PC-3 (cell line): ENCODE results near the gene CREB3L4. TPM values are rescaled to one million over a fixed set of nuclear protein-coding genes. Genes with fewer than 3 reads are reported as not detected.
A peak's percentile ranks its signal among the peaks of the same experiment; 100 is the strongest.

ENCODE experiments used
- ATAC-seq: fragments of 200-7000 bp; cut with Tn5 transposase; 2 replicates; pipeline ENCODE4 v1.9.1; 2020; ENCODE audit warnings: mild to moderate bottlenecking, moderate library complexity
- BruUV-seq: library from RNA; stranded (reverse); fragments of 400-500 nt; replicated peaks from 2 replicates; lab custom pipeline; 2021; lab: Mats Ljungman, UMichigan
- CTCF ChIA-PET: fragments of 300-600 bp; sonication (Branson Sonifier 250); formaldehyde crosslinking; loops from one replicate; lab custom pipeline; 2022; ENCODE audit warnings: antibody characterized with exemption; lab: Charles Lee
- POLR2A ChIA-PET: fragments of 300-600 bp; sonication (Branson Sonifier 250); formaldehyde crosslinking; loops from one replicate; lab custom pipeline; 2022; ENCODE audit warnings: antibody characterized with exemption; ENCODE audit not compliant: unreplicated experiment; lab: Charles Lee
- DNase-seq: peaks from one replicate; pipeline ENCODE4 v3.0.0-alpha.2; 2015
- H2AFZ ChIP-seq: fragments of 300-600 bp; sonication (generic); 2 replicates; pipeline ENCODE4 v1.6.0; 2016; ENCODE audit warnings: antibody characterized with exemption, low read length
- H3F3A ChIP-seq: fragments of 300-600 bp; sonication (generic); one replicate; pipeline ENCODE4 v1.6.0; 2017; ENCODE audit warnings: antibody characterized with exemption, low read length, control low read depth, mild to moderate bottlenecking; ENCODE audit not compliant: unreplicated experiment
- H3K27ac ChIP-seq: fragments of 300-600 bp; sonication (generic); 2 replicates; pipeline ENCODE4 v1.5.1; 2016; ENCODE audit warnings: mild to moderate bottlenecking, low read length
- H3K27me3 ChIP-seq: fragments of 300-600 bp; sonication (generic); 2 replicates; pipeline ENCODE4 v1.6.1; 2016; ENCODE audit warnings: low read length, mixed read lengths
- H3K36me3 ChIP-seq: fragments of 300-600 bp; sonication (generic); 2 replicates; pipeline ENCODE4 v1.6.1; 2016; ENCODE audit warnings: low read depth, mixed run types, low read length, mixed read lengths
- H3K4me1 ChIP-seq: fragments of 300-600 bp; sonication (generic); 2 replicates; pipeline ENCODE4 v1.5.1; 2016; ENCODE audit warnings: low read length; ENCODE audit not compliant: insufficient read depth
- H3K4me2 ChIP-seq: fragments of 300-600 bp; sonication (generic); 2 replicates; pipeline ENCODE4 v1.6.0; 2016; ENCODE audit warnings: low read length
- H3K4me3 ChIP-seq: fragments of 300-600 bp; sonication (generic); 2 replicates; pipeline ENCODE4 v1.5.1; 2016; ENCODE audit warnings: mild to moderate bottlenecking, low read length, mixed read lengths
- H3K79me2 ChIP-seq: fragments of 300-600 bp; sonication (generic); 2 replicates; pipeline ENCODE4 v1.6.1; 2017; ENCODE audit warnings: low read length, mixed read lengths
- H3K9ac ChIP-seq: fragments of 300-600 bp; sonication (generic); 2 replicates; pipeline ENCODE4 v1.6.0; 2016; ENCODE audit warnings: mild to moderate bottlenecking, low read length
- H3K9me2 ChIP-seq: fragments of 300-600 bp; sonication (generic); replicated peaks from 2 replicates; pipeline ENCODE4 v1.6.1; 2016; ENCODE audit warnings: mixed run types, low read length, mixed read lengths
- H3K9me3 ChIP-seq: fragments of 300-600 bp; sonication (generic); 2 replicates; pipeline ENCODE4 v1.6.1; 2016; ENCODE audit warnings: low read length, mixed read lengths
- H4K20me1 ChIP-seq: fragments of 300-600 bp; sonication (generic); 2 replicates; pipeline ENCODE4 v1.6.1; 2016; ENCODE audit warnings: low read length, mixed read lengths
- CTCF ChIP-seq: fragments of 300-600 bp; sonication (generic); conservative IDR thresholded peaks from 2 replicates; pipeline ENCODE4 v1.5.1; 2017; ENCODE audit warnings: antibody characterized with exemption, low read depth, mild to moderate bottlenecking, low read length
- EZH2 ChIP-seq: fragments of 300-600 bp; sonication (generic); IDR thresholded peaks from one replicate; pipeline ENCODE4 v1.6.1; 2017; ENCODE audit warnings: antibody characterized with exemption, mild to moderate bottlenecking, low read length; ENCODE audit not compliant: unreplicated experiment
- EZH2phosphoT487 ChIP-seq: fragments of 300-600 bp; sonication (generic); IDR thresholded peaks from 2 replicates; pipeline ENCODE4 v1.6.1; 2018; ENCODE audit warnings: mild to moderate bottlenecking, antibody characterized with exemption, low read length, borderline replicate concordance
- intact Hi-C: fragments of 100-400 bp; cut with micrococcal nuclease; formaldehyde crosslinking; loops from 2 replicates; pipeline ENCODE4 v1.9.0; 2023
- total RNA-seq: library from RNA; depleted of rRNA; stranded (reverse); fragments of >200 nt; gene quantifications from 2 replicates; pipeline ENCODE4 v1.2.3, GENCODE V29; 2014

The CREB3L4 gene
- total RNA-seq, 1 experiment from 2014 or later, result 28.7 TPM

GRCh38 chr1:153922076-153922971 lies 45.4 kb upstream of the CREB3L4 start:
- no TSS peak for BruUV-seq
- H3F3A ChIP-seq, result no peaks in the 10 kb centered on the region
- H3K36me3 ChIP-seq, result no peaks in the 10 kb centered on the region; the same call in 1 of the 2 replicates
- H3K79me2 ChIP-seq, result peaks cover 50% of the 10 kb centered on the region
- H3K4me1 ChIP-seq, result peaks cover 30% of the 10 kb centered on the region
- peaks cover 32% of the 10 kb centered on the region for H4K20me1 ChIP-seq
- peak; percentile 26 for ATAC-seq
- peak overlapping the region; percentile 91 for H2AFZ ChIP-seq
- peak overlapping the region; percentile 86 for H3K9ac ChIP-seq
- intact Hi-C loops, result loop anchor here (2.0 to 5.0 kb wide), 3 partner anchors 40 to 125 kb away; partner anchors contain the start of gene RAB13
- TF ChIP-seq CTCF (0 out of 2 replicates have a peak, but pooled peaks have one; percentile 10), EZH2phosphoT487 (no peak), EZH2 (no peak)
- H3K27ac ChIP-seq, result peak overlapping the region; percentile 44
- H3K9me3 ChIP-seq, result no peaks in the 10 kb centered on the region
- H3K9me2 ChIP-seq, result no peaks in the 10 kb centered on the region
- DNase-seq, result peak; percentile 67
- peak overlapping the region; percentile 97 for H3K4me3 ChIP-seq
- no peaks in the 10 kb centered on the region for H3K27me3 ChIP-seq
- peak overlapping the region; percentile 90 for H3K4me2 ChIP-seq
- POLR2A ChIA-PET, result interaction anchor here (1.2 kb wide), 1 partner anchor 45 kb away, joined by 4 read pairs; the partner anchor contains the start of gene CREB3L4
- CTCF ChIA-PET, result interaction anchor here (0.6 to 1.3 kb wide), 5 partner anchors 12 to 289 kb away, joined by 3 to 9 read pairs (median 4); partner anchors contain the start of gene DENND4B

- CTCF ChIA-PET, result interaction anchor here (0.6 to 1.3 kb wide), 5 partner anchors 23 to 290 kb away, joined by 3 to 9 read pairs (median 3); partner anchors contain the start of gene DENND4B
- Histone ChIP-seq H3F3A (no peaks in the 10 kb centered on the region), H3K4me3 (peak within 1 kb of the TSS; percentile 97), H3K79me2 (peaks cover 40% of the 10 kb centered on the region), H3K36me3 (no peaks in the 10 kb centered on the region; the same call in 1 of the 2 replicates), H3K9ac (peak within 1 kb of the TSS; percentile 86), H3K9me3 (no peaks in the 10 kb centered on the region), H3K4me2 (peak within 1 kb of the TSS; percentile 90), H3K9me2 (no peaks in the 10 kb centered on the region), H4K20me1 (peaks cover 26% of the 10 kb centered on the region), H3K27ac (peak within 1 kb of the TSS; percentile 58), H2AFZ (peak within 1 kb of the TSS; percentile 94), H3K4me1 (peaks cover 30% of the 10 kb centered on the region), H3K27me3 (no peaks in the 10 kb centered on the region)
- no peak for TF ChIP-seq EZH2phosphoT487
- no peak for TF ChIP-seq EZH2
- TF ChIP-seq CTCF, result no peak
- TSS peak; percentile 94 for BruUV-seq
- DNase-seq, result peak; percentile 100
- intact Hi-C loops, result loop anchor here (1.0 to 5.0 kb wide), 4 partner anchors 41 to 126 kb away; partner anchors contain the start of gene RAB13
- POLR2A ChIA-PET, result interaction anchor here (0.6 to 1.2 kb wide), 11 partner anchors 23 to 1097 kb away, joined by 3 to 11 read pairs (median 4); partner anchors contain the start of genes CREB3L4, DENND4B, JTB and RAB13
- ATAC-seq, result peak; percentile 92
These were observed 44.5 kb upstream of the CREB3L4 start, which contains the start of gene GATAD2B for GRCh38 chr1:153922972-153923925. Gene GATAD2B, minus strand, starts transcription at chr1:153922972. Its CDS starts 94,625 bp downstream, at chr1:153828347.
